Glutamatergic neuron (in vitro differentiated cells): ENCODE data around the gene UNC13D. TPM values are rescaled to one million over a fixed set of nuclear protein-coding genes. Genes with fewer than 3 reads are reported as not detected.

Experiments
- DNase-seq: peaks from one replicate; pipeline ENCODE4 v3.0.0; 2022
- H3K27ac Mint-ChIP-seq: one replicate; pipeline ENCODE4 v1.8.0; 2020; ENCODE audit warnings: mild to moderate bottlenecking, mixed read lengths, inconsistent platforms; ENCODE audit not compliant: unreplicated experiment
- H3K27me3 Mint-ChIP-seq: one replicate; pipeline ENCODE4 v1.8.0; 2020; ENCODE audit warnings: mild to moderate bottlenecking, moderate library complexity, mixed read lengths, inconsistent platforms; ENCODE audit not compliant: unreplicated experiment
- H3K36me3 Mint-ChIP-seq: one replicate; pipeline ENCODE4 v1.8.0; 2020; ENCODE audit warnings: mild to moderate bottlenecking, mixed read lengths, inconsistent platforms; ENCODE audit not compliant: unreplicated experiment
- H3K4me1 Mint-ChIP-seq: one replicate; pipeline ENCODE4 v1.8.0; 2020; ENCODE audit warnings: mild to moderate bottlenecking, low read depth, mixed read lengths, inconsistent platforms; ENCODE audit not compliant: unreplicated experiment
- H3K4me3 Mint-ChIP-seq: one replicate; pipeline ENCODE4 v1.8.0; 2020; ENCODE audit warnings: mild to moderate bottlenecking, mixed read lengths, inconsistent platforms; ENCODE audit not compliant: unreplicated experiment
- H3K9me3 Mint-ChIP-seq: one replicate; pipeline ENCODE4 v1.8.0; 2020; ENCODE audit warnings: mild to moderate bottlenecking, moderate library complexity, mixed read lengths, inconsistent platforms; ENCODE audit not compliant: unreplicated experiment
- CTCF ChIP-seq: fragments of 200-600 bp; sonication (generic); IDR thresholded peaks from one replicate; pipeline ENCODE4 v1.5.0; 2021; ENCODE audit not compliant: partially characterized antibody, unreplicated experiment
- total RNA-seq: library from RNA; stranded (reverse); fragmentation: NEBNext Ultra II Directional; extraction: Animal tissue kit (Norgen Biotek cat#: 25700); gene quantifications from one replicate; pipeline ENCODE4 v1.2.1, GENCODE V29; 2021; ENCODE audit not compliant: unreplicated experiment

The UNC13D gene
- total RNA-seq, 1 donor from 2014 or later = 2.4 TPM

GRCh38 chr17:75826561-75827307 lies 17.5 kb downstream of the UNC13D start:
- Mint-ChIP-seq H3K36me3 (no peaks in the 10 kb centered on the region), H3K27me3 (peaks cover 9% of the 10 kb centered on the region), H3K4me1 (peaks cover 22% of the 10 kb centered on the region), H3K9me3 (peaks cover 11% of the 10 kb centered on the region), H3K4me3 (peak overlapping the region; percentile 70), H3K27ac (peak overlapping the region; percentile 93)
- TF ChIP-seq CTCF = no peak
- DNase-seq = peak; percentile 13

- no peak for DNase-seq
- Mint-ChIP-seq H3K4me1 (peaks cover 28% of the 10 kb centered on the region), H3K9me3 (peaks cover 11% of the 10 kb centered on the region), H3K27me3 (peaks cover 9% of the 10 kb centered on the region), H3K36me3 (no peaks in the 10 kb centered on the region), H3K4me3 (no peak overlapping the region), H3K27ac (no peak overlapping the region)
- no peak for TF ChIP-seq CTCF
Observed at GRCh38 chr17:75825748-75826370, 18.3 kb downstream of the UNC13D start.

DNA sequence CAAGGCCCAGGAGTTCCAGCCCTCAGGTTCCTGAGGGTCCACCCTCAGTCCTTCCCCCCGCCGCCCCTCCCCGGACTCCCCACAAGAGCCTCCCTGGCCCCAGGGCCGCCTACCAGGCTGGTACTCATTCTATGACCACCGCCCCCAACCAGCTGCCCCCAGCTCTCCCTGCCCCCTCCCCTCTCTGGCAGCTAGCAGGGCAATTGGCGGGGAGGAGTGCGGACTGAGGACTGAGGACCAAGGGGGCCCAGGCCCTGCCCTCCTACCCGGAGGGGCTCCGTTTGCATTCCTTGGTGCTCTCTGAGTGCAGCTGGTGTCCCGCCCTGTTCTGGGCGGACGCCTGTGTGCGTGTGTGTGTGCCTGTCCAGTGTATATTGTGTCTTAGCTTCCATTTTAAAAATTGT lies 19.1 kb downstream of the UNC13D start:
- no peak for TF ChIP-seq CTCF
- H3K27ac Mint-ChIP-seq = no peak overlapping the region
- no peaks in the 10 kb centered on the region for H3K36me3 Mint-ChIP-seq
- peaks cover 14% of the 10 kb centered on the region for H3K9me3 Mint-ChIP-seq
- H3K4me1 Mint-ChIP-seq = peaks cover 31% of the 10 kb centered on the region
- DNase-seq = peak; percentile 25
- peaks cover 9% of the 10 kb centered on the region for H3K27me3 Mint-ChIP-seq
- no peak overlapping the region for H3K4me3 Mint-ChIP-seq

GRCh38 chr17:75824666-75825065 lies 19.5 kb downstream of the UNC13D start:
- DNase-seq = peak; percentile 13
- Mint-ChIP-seq H3K4me1 (peaks cover 31% of the 10 kb centered on the region), H3K27ac (no peak overlapping the region), H3K36me3 (no peaks in the 10 kb centered on the region), H3K9me3 (peaks cover 14% of the 10 kb centered on the region), H3K4me3 (no peak overlapping the region), H3K27me3 (peaks cover 12% of the 10 kb centered on the region)
- TF ChIP-seq CTCF = no peak

DNA sequence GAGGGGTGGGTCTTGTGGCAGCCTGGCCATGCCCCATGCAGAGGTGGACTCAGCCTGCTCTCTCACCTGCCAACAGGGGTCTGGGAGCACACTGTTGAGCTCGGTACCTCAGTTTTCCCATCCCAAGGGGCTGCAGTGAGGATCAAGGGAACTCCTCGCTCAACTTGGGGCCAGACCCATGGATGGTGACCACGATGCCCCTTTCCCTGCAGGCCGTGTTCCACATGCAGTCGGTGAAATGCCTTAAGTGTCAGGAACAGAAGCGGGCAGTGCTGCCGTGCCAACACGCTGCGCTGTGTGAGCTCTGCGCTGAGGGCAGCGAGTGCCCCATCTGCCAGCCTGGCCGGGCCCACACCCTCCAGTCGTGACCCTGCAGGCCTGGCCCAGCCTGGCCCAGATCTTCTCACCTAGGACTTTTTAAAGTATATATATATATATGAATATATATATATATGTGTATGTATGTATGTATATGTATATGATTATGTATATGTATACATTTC lies 20.1 kb downstream of the UNC13D start:
- Mint-ChIP-seq H3K27me3 (peaks cover 15% of the 10 kb centered on the region), H3K9me3 (peaks cover 14% of the 10 kb centered on the region), H3K36me3 (no peaks in the 10 kb centered on the region), H3K4me1 (peaks cover 33% of the 10 kb centered on the region), H3K4me3 (no peak overlapping the region), H3K27ac (no peak overlapping the region)
- no peak for DNase-seq
- TF ChIP-seq CTCF = no peak
